ENCODE measurements around the gene RLN3. TPM values are rescaled to one million over a fixed set of nuclear protein-coding genes. Genes with fewer than 3 reads are reported as not detected.
A peak's percentile ranks its signal among the peaks of the same experiment; 100 is the strongest.
"Not testable (repeated sequence)": the region's sequence is repeated elsewhere in the genome, so short reads cannot be mapped to it uniquely, and the experiment has no call there.

The RLN3 gene
- total RNA-seq, 1 experiment from 2014 or later, result not detected

GRCh38 chr19:14028901-14029300 is 953 bp downstream of the RLN3 start:
- Mint-ChIP-seq H3K27ac (ENCODE audit: unreplicated experiment) (no peak overlapping the region), H3K36me3 (ENCODE audit: insufficient read depth, unreplicated experiment) (peaks cover 13% of the 10 kb centered on the region), H3K4me1 (ENCODE audit: low read depth, unreplicated experiment) (no peaks in the 10 kb centered on the region), H3K4me3 (ENCODE audit: low read depth, unreplicated experiment) (no peak overlapping the region), H3K9me3 (ENCODE audit: low read depth, unreplicated experiment) (no peaks in the 10 kb centered on the region), H3K27me3 (ENCODE audit: unreplicated experiment) (peaks cover 15% of the 10 kb centered on the region)
- CTCF ChIA-PET, result interaction anchor here (0.5 to 0.6 kb wide), 2 partner anchors 11 to 20 kb away, joined by 3 to 5 read pairs; no protein-coding TSS in a partner anchor
- intact Hi-C loops (cut with micrococcal nuclease; ENCODE audit: unreplicated experiment), result no loop called here
- TF ChIP-seq, protein P1, sequence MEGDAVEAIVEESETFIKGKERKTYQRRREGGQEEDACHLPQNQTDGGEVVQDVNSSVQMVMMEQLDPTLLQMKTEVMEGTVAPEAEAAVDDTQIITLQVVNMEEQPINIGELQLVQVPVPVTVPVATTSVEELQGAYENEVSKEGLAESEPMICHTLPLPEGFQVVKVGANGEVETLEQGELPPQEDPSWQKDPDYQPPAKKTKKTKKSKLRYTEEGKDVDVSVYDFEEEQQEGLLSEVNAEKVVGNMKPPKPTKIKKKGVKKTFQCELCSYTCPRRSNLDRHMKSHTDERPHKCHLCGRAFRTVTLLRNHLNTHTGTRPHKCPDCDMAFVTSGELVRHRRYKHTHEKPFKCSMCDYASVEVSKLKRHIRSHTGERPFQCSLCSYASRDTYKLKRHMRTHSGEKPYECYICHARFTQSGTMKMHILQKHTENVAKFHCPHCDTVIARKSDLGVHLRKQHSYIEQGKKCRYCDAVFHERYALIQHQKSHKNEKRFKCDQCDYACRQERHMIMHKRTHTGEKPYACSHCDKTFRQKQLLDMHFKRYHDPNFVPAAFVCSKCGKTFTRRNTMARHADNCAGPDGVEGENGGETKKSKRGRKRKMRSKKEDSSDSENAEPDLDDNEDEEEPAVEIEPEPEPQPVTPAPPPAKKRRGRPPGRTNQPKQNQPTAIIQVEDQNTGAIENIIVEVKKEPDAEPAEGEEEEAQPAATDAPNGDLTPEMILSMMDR (IDR thresholded peaks at IDR 0.05; ENCODE audit: unreplicated experiment), result no peak
- no peak for DNase-seq
- no TSS peak for BruUV-seq (replicated peaks)

- CTCF ChIA-PET, result interaction anchor here (0.7 to 1.6 kb wide), 5 partner anchors 17 to 153 kb away, joined by 3 to 7 read pairs (median 4); partner anchors contain the start of genes MISP3 and RFX1
- DNase-seq, result no peak
- H3K36me3 Mint-ChIP-seq (ENCODE audit: insufficient read depth, unreplicated experiment), result peaks cover 13% of the 10 kb centered on the region
- H3K27me3 Mint-ChIP-seq (ENCODE audit: unreplicated experiment), result peaks cover 15% of the 10 kb centered on the region
- H3K9me3 Mint-ChIP-seq (ENCODE audit: low read depth, unreplicated experiment), result no peaks in the 10 kb centered on the region
- intact Hi-C loops (cut with micrococcal nuclease; ENCODE audit: unreplicated experiment), result loop anchor here (5.0 kb wide), 1 partner anchor 54 kb away; no protein-coding TSS in a partner anchor
- peak overlapping the region; percentile 91 for H3K4me3 Mint-ChIP-seq (ENCODE audit: low read depth, unreplicated experiment)
- H3K4me1 Mint-ChIP-seq (ENCODE audit: low read depth, unreplicated experiment), result no peaks in the 10 kb centered on the region
- H3K27ac Mint-ChIP-seq (ENCODE audit: unreplicated experiment), result no peak overlapping the region
- BruUV-seq (replicated peaks), result no TSS peak
- TF ChIP-seq, protein P1 (IDR thresholded peaks at IDR 0.05; ENCODE audit: unreplicated experiment), result no peak
Measured at GRCh38 chr19:14030997-14031718, 3.2 kb downstream of the RLN3 start.

- BruUV-seq (replicated peaks), result no TSS peak
- CTCF ChIA-PET, result interaction anchor here (0.5 to 1.6 kb wide), 6 partner anchors 16 to 1039 kb away, joined by 3 to 9 read pairs (median 4); partner anchors contain the start of genes MISP3 and RFX1
- H3K9me3 Mint-ChIP-seq (ENCODE audit: low read depth, unreplicated experiment), result no peaks in the 10 kb centered on the region
- intact Hi-C loops (cut with micrococcal nuclease; ENCODE audit: unreplicated experiment), result loop anchor here (5.0 kb wide), 1 partner anchor 55 kb away; no protein-coding TSS in a partner anchor
- peak within 1 kb of the TSS; percentile 91 for H3K4me3 Mint-ChIP-seq (ENCODE audit: low read depth, unreplicated experiment)
- peaks cover 15% of the 10 kb centered on the region for H3K27me3 Mint-ChIP-seq (ENCODE audit: unreplicated experiment)
- H3K4me1 Mint-ChIP-seq (ENCODE audit: low read depth, unreplicated experiment), result no peaks in the 10 kb centered on the region
- TF ChIP-seq, protein P1 (IDR thresholded peaks at IDR 0.05; ENCODE audit: unreplicated experiment), result peak; percentile 45
- peaks cover 13% of the 10 kb centered on the region for H3K36me3 Mint-ChIP-seq (ENCODE audit: insufficient read depth, unreplicated experiment)
- peak within 1 kb of the TSS; percentile 39 for H3K27ac Mint-ChIP-seq (ENCODE audit: unreplicated experiment)
- peak; percentile 59 for DNase-seq
Measured at GRCh38 chr19:14031719-14032480, 4.0 kb downstream of the RLN3 start, which contains the start of gene IL27RA. Gene IL27RA (plus strand): TSS chr19:14031762. CDS start chr19:14031873, 111 bp downstream.

GRCh38 chr19:14033946-14034345 is 6.0 kb downstream of the RLN3 start:
- H3K4me3 Mint-ChIP-seq (ENCODE audit: low read depth, unreplicated experiment), result no peak overlapping the region
- no TSS peak for BruUV-seq (replicated peaks)
- peaks cover 13% of the 10 kb centered on the region for H3K36me3 Mint-ChIP-seq (ENCODE audit: insufficient read depth, unreplicated experiment)
- no peak overlapping the region for H3K27ac Mint-ChIP-seq (ENCODE audit: unreplicated experiment)
- intact Hi-C loops (cut with micrococcal nuclease; ENCODE audit: unreplicated experiment), result loop anchor here (5.0 kb wide), 1 partner anchor 57 kb away; no protein-coding TSS in a partner anchor
- TF ChIP-seq, protein P1 (IDR thresholded peaks at IDR 0.05; ENCODE audit: unreplicated experiment), result no peak
- H3K4me1 Mint-ChIP-seq (ENCODE audit: low read depth, unreplicated experiment), result no peaks in the 10 kb centered on the region
- H3K27me3 Mint-ChIP-seq (ENCODE audit: unreplicated experiment), result peaks cover 1% of the 10 kb centered on the region
- no peaks in the 10 kb centered on the region for H3K9me3 Mint-ChIP-seq (ENCODE audit: low read depth, unreplicated experiment)
- DNase-seq, result no peak
- CTCF ChIA-PET, result no interaction called here

- peaks cover 13% of the 10 kb centered on the region for H3K36me3 Mint-ChIP-seq (ENCODE audit: insufficient read depth, unreplicated experiment)
- H3K27me3 Mint-ChIP-seq (ENCODE audit: unreplicated experiment); H3K4me3 Mint-ChIP-seq (ENCODE audit: low read depth, unreplicated experiment); DNase-seq; H3K4me1 Mint-ChIP-seq (ENCODE audit: low read depth, unreplicated experiment); H3K9me3 Mint-ChIP-seq (ENCODE audit: low read depth, unreplicated experiment); BruUV-seq (replicated peaks); CTCF ChIA-PET; H3K27ac Mint-ChIP-seq (ENCODE audit: unreplicated experiment); intact Hi-C loops (cut with micrococcal nuclease; ENCODE audit: unreplicated experiment): not testable (repeated sequence)
Measured at GRCh38 chr19:14035159-14035558, 7.2 kb downstream of the RLN3 start.

Data from Calu3 (cell line).